Mononuclear cell (primary cell): Measurements from ENCODE around the gene PKN3. TPM values are rescaled to one million over a fixed set of nuclear protein-coding genes. Genes with fewer than 3 reads are reported as not detected.

Experiments
- H3K27me3 ChIP-seq: 2 replicates; pipeline ENCODE4 v1.6.0; 2011; ENCODE audit warnings: low read length, control low read depth; ENCODE audit not compliant: insufficient read depth
- H3K4me1 ChIP-seq: 2 replicates; pipeline ENCODE4 v1.5.1; 2011; ENCODE audit warnings: mild to moderate bottlenecking, low read length, control low read depth; ENCODE audit not compliant: insufficient read depth
- H3K4me3 ChIP-seq: 2 replicates; pipeline ENCODE4 v1.5.1; 2011; ENCODE audit warnings: mild to moderate bottlenecking, low read length, moderate library complexity
- H3K9me3 ChIP-seq: 2 replicates; pipeline ENCODE4 v1.5.1; 2011; ENCODE audit warnings: low read depth, mild to moderate bottlenecking, control low read depth, low read length
- total RNA-seq: library from RNA; depleted of rRNA; stranded (reverse); fragments of >200 nt; gene quantifications from one replicate; pipeline ENCODE4 v1.2.3, GENCODE V29; 2012

Gene PKN3
- total RNA-seq, 1 donor = 0.73 TPM

GRCh38 chr9:128733256-128733655, 31.0 kb downstream of the PKN3 start:
- H3K4me1 ChIP-seq = no peaks in the 10 kb centered on the region
- no peak overlapping the region for H3K4me3 ChIP-seq
- H3K27me3 ChIP-seq = no peaks in the 10 kb centered on the region
- no peaks in the 10 kb centered on the region for H3K9me3 ChIP-seq

- Histone ChIP-seq H3K4me3 (no peak overlapping the region), H3K9me3 (no peaks in the 10 kb centered on the region), H3K4me1 (no peaks in the 10 kb centered on the region), H3K27me3 (no peaks in the 10 kb centered on the region)
These were observed 33.1 kb downstream of the PKN3 start for GRCh38 chr9:128735373-128735772.

- no peaks in the 10 kb centered on the region for H3K27me3 ChIP-seq
These were observed 40.1 kb downstream of the PKN3 start for GRCh38 chr9:128742401-128742800.

GRCh38 chr9:128743421-128743820, 41.1 kb downstream of the PKN3 start:
- Histone ChIP-seq H3K4me1 (no peaks in the 10 kb centered on the region), H3K4me3 (no peak overlapping the region)

More at GRCh38 chr9:128742401-128742800, 40.1 kb downstream of the PKN3 start:
- no peaks in the 10 kb centered on the region for H3K9me3 ChIP-seq
- H3K4me3 ChIP-seq = no peak overlapping the region
- H3K4me1 ChIP-seq = no peaks in the 10 kb centered on the region

GRCh38 chr9:128747241-128747640, 44.9 kb downstream of the PKN3 start:
- Histone ChIP-seq H3K4me3 (no peak overlapping the region), H3K4me1 (no peaks in the 10 kb centered on the region), H3K9me3 (no peaks in the 10 kb centered on the region), H3K27me3 (no peaks in the 10 kb centered on the region)

More at GRCh38 chr9:128743421-128743820, 41.1 kb downstream of the PKN3 start:
- Histone ChIP-seq H3K9me3 (no peaks in the 10 kb centered on the region), H3K27me3 (no peaks in the 10 kb centered on the region)

- H3K27me3 ChIP-seq = no peaks in the 10 kb centered on the region
- H3K4me1 ChIP-seq = no peaks in the 10 kb centered on the region
- no peak overlapping the region for H3K4me3 ChIP-seq
- H3K9me3 ChIP-seq = no peaks in the 10 kb centered on the region
These were observed 48.8 kb downstream of the PKN3 start for GRCh38 chr9:128750926-128751595.

GRCh38 chr9:128753627-128754026, 51.3 kb downstream of the PKN3 start:
- Histone ChIP-seq H3K27me3 (no peaks in the 10 kb centered on the region), H3K4me1 (no peaks in the 10 kb centered on the region), H3K4me3 (no peak overlapping the region), H3K9me3 (no peaks in the 10 kb centered on the region)

GRCh38 chr9:128757602-128758001, 55.3 kb downstream of the PKN3 start:
- Histone ChIP-seq H3K4me1 (no peaks in the 10 kb centered on the region), H3K9me3 (no peaks in the 10 kb centered on the region), H3K27me3 (no peaks in the 10 kb centered on the region), H3K4me3 (no peak overlapping the region)

- Histone ChIP-seq H3K9me3 (no peaks in the 10 kb centered on the region), H3K27me3 (no peaks in the 10 kb centered on the region), H3K4me1 (no peaks in the 10 kb centered on the region), H3K4me3 (no peak overlapping the region)
These were observed 60.6 kb downstream of the PKN3 start for GRCh38 chr9:128762671-128763449.

GRCh38 chr9:128764361-128764760, 62.1 kb downstream of the PKN3 start:
- Histone ChIP-seq H3K4me1 (no peaks in the 10 kb centered on the region), H3K27me3 (no peaks in the 10 kb centered on the region), H3K4me3 (no peak overlapping the region), H3K9me3 (no peaks in the 10 kb centered on the region)

GRCh38 chr9:128765499-128765898, 63.2 kb downstream of the PKN3 start:
- Histone ChIP-seq H3K9me3 (no peaks in the 10 kb centered on the region), H3K4me1 (peaks cover 10% of the 10 kb centered on the region), H3K27me3 (no peaks in the 10 kb centered on the region), H3K4me3 (no peak overlapping the region)

- no peaks in the 10 kb centered on the region for H3K27me3 ChIP-seq
- H3K9me3 ChIP-seq = no peaks in the 10 kb centered on the region
- peaks cover 25% of the 10 kb centered on the region for H3K4me1 ChIP-seq
- no peak overlapping the region for H3K4me3 ChIP-seq
These were observed 66.3 kb downstream of the PKN3 start for GRCh38 chr9:128768606-128769005.

Other genes starting within 250 kb of the PKN3 start
- gene ODF2, start 246.5 kb upstream of the PKN3 start, total RNA-seq = 18.1 TPM
- 12.7 TPM for gene GLE1, start 197.8 kb upstream of the PKN3 start, total RNA-seq
- gene SPTAN1, start 149.9 kb upstream of the PKN3 start, total RNA-seq = 200 TPM
- 2.1 TPM for gene DYNC2I2, start 45.7 kb upstream of the PKN3 start, total RNA-seq
- 386 TPM for gene SET, start 13.3 kb upstream of the PKN3 start, total RNA-seq
- 19.6 TPM for gene ZDHHC12, start 21.6 kb downstream of the PKN3 start, total RNA-seq
- gene ZER1, start 69.4 kb downstream of the PKN3 start, total RNA-seq = 23.4 TPM
- gene TBC1D13, start 84.8 kb downstream of the PKN3 start, total RNA-seq = 26.4 TPM
- 3.0 TPM for gene ENDOG, start 116.0 kb downstream of the PKN3 start, total RNA-seq
- gene SPOUT1, start 127.3 kb downstream of the PKN3 start, total RNA-seq = 8.0 TPM
- gene KYAT1, start 179.4 kb downstream of the PKN3 start, total RNA-seq = 2.0 TPM
- gene LRRC8A, start 179.6 kb downstream of the PKN3 start, total RNA-seq = 26.4 TPM
- 0.73 TPM for gene PHYHD1, start 218.5 kb downstream of the PKN3 start, total RNA-seq
- gene DOLK, start 245.1 kb downstream of the PKN3 start, total RNA-seq = 8.1 TPM
- gene NUP188, start 245.2 kb downstream of the PKN3 start, total RNA-seq = 34.9 TPM